Transverse colon (tissue), 4 donors: Measurements from ENCODE around the gene CAMK2D. TPM values are rescaled to one million over a fixed set of nuclear protein-coding genes. Genes with fewer than 3 reads are reported as not detected.

ENCODE experiments used
- DNase-seq: peaks from one replicate; pipeline ENCODE4 v3.0.0-alpha.2; 2019
- H3K27ac ChIP-seq, 4 donors: fragments of 200-600 bp; sonication (generic); 2 replicates each; pipeline ENCODE4 v1.5.1; 2016 to 2018; ENCODE audit warnings: inconsistent platforms in 4 of 4
- H3K27me3 ChIP-seq: fragments of 200-600 bp; sonication (generic); 2 replicates; pipeline ENCODE4 v1.5.1; 2017; ENCODE audit warnings: inconsistent platforms
- H3K36me3 ChIP-seq, 4 donors: fragments of 200-600 bp; sonication (generic); 2 replicates each; pipeline ENCODE4 v1.5.1; 2017 to 2019; ENCODE audit warnings: inconsistent platforms in 4 of 4
- H3K4me1 ChIP-seq, 4 donors: fragments of 200-600 bp; sonication (generic); 2 replicates each; pipeline ENCODE4 v1.5.1; 2017 to 2020; ENCODE audit warnings: inconsistent platforms in 4 of 4
- H3K4me3 ChIP-seq, 4 donors: fragments of 200-600 bp; sonication (generic); 1 replicate in 1 of 4; 2 replicates in 3 of 4; pipeline versions ENCODE4 v1.5.1 to v1.6.1; 2017 to 2019; ENCODE audit warnings: inconsistent platforms in 4 of 4
- H3K9me3 ChIP-seq, 2 donors: fragments of 200-600 bp; sonication (generic); 2 replicates each; pipeline ENCODE4 v1.5.1; 2017 to 2019; ENCODE audit warnings: inconsistent platforms in 2 of 2
- EP300 ChIP-seq: sonication (generic); formaldehyde crosslinking; IDR thresholded peaks from one replicate; pipeline ENCODE4 v1.6.1; 2017; ENCODE audit warnings: antibody characterized with exemption, low read depth
- POLR2A ChIP-seq: fragments of 450-650 bp; IDR thresholded peaks from one replicate; pipeline ENCODE4 v1.6.1; 2016; ENCODE audit warnings: antibody characterized with exemption, mild to moderate bottlenecking, moderate library complexity
- POLR2AphosphoS5 ChIP-seq, 3 donors: sonication (generic); formaldehyde crosslinking; IDR thresholded peaks; one replicate each; pipeline ENCODE4 v1.6.1; 2016; ENCODE audit warnings: antibody characterized with exemption in 3 of 3
- WGBS, 2 donors: methylation state at CpG; one replicate each; pipeline ENCODE4 v1.1.5; 2018; ENCODE audit warnings: low coverage in 1 of 2; 5-methylcytosine and 5-hydroxymethylcytosine counted together
- in situ Hi-C, 4 donors: fragments of 200-750 bp; cut with MboI; loops; one replicate each; pipeline versions ENCODE4 v1.15.0 to v1.15.1; 2017; ENCODE audit warnings: low sequenced_read_pairs in 3 of 4, low pct_ligation_motif_present in 1 of 4, low pct_unique_long_range_greater_than_20kb in 1 of 4
- intact Hi-C: fragments of 100-400 bp; cut with DNase I; formaldehyde crosslinking; loops from one replicate; pipeline ENCODE4 v1.15.1; 2023; ENCODE audit warnings: low total_unique reads
- total RNA-seq, 4 donors: library from RNA; depleted of rRNA; stranded (reverse); fragments of >200 nt; gene quantifications; one replicate each; pipeline ENCODE4 v1.1.0, GENCODE V29; 2016
- TF ChIP-seq, protein P1 (sequence below), 5 experiments: fragments of 200-600 bp in 3 of 5; fragments of 450-650 bp in 2 of 5; sonication (generic) in 3 of 5; IDR thresholded peaks; 1 replicate in 2 of 5; 2 replicates in 3 of 5; pipeline ENCODE4 v1.5.1; 2016 to 2017; ENCODE audit warnings: antibody characterized with exemption in 5 of 5, inconsistent platforms in 3 of 5, mild to moderate bottlenecking in 2 of 5, moderate library complexity in 1 of 5

The CAMK2D gene
- total RNA-seq, 4 donors from 2014 or later, result 54.5 to 107 (median 84.7) TPM

DNA sequence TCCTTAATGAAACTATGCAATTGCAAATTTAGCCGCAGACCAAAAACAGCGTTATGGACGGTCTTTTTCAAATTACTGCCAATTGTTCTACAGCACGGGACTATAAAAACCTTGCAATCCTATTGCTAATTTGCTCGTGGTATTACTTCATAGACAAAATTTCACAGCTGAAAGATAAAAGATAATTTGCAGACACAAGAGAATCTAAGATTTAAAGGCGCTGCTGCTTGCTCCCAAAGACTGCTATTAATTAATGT, 1.4 kb upstream of the CAMK2D start:
- Histone ChIP-seq H3K36me3 (no peaks in the 10 kb centered on the region), H3K4me3 (peak overlapping the region; percentile 23 to 78 (median 70)), H3K9me3 (no peaks in the 10 kb centered on the region), H3K4me1 (peaks cover 9 to 26% (median 14%) of the 10 kb centered on the region in 4 donors), H3K27ac (peak overlapping the region; percentile 97 to 100 (median 98)), H3K27me3 (no peaks in the 10 kb centered on the region)
- no peak for DNase-seq
- TF ChIP-seq, protein P1, sequence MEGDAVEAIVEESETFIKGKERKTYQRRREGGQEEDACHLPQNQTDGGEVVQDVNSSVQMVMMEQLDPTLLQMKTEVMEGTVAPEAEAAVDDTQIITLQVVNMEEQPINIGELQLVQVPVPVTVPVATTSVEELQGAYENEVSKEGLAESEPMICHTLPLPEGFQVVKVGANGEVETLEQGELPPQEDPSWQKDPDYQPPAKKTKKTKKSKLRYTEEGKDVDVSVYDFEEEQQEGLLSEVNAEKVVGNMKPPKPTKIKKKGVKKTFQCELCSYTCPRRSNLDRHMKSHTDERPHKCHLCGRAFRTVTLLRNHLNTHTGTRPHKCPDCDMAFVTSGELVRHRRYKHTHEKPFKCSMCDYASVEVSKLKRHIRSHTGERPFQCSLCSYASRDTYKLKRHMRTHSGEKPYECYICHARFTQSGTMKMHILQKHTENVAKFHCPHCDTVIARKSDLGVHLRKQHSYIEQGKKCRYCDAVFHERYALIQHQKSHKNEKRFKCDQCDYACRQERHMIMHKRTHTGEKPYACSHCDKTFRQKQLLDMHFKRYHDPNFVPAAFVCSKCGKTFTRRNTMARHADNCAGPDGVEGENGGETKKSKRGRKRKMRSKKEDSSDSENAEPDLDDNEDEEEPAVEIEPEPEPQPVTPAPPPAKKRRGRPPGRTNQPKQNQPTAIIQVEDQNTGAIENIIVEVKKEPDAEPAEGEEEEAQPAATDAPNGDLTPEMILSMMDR (IDR thresholded peaks at IDR 0.05), result peak in 2 of 5 experiments; percentile 12 to 27
- TF ChIP-seq POLR2AphosphoS5 (IDR thresholded peaks at IDR 0.05) (no peak), EP300 (no peak)
- intact Hi-C loops (loop anchor here (5.0 to 10.0 kb wide), 2 partner anchors 222 to 366 kb away; no protein-coding TSS in a partner anchor), in situ Hi-C loops (loop anchor here (10.0 to 25.0 kb wide), 4 partner anchors 201 to 376 kb away; no protein-coding TSS in a partner anchor)
- 6 to 11% methylated on average over 6 of the region's 6 CpGs for WGBS, 2 donors

- Histone ChIP-seq H3K9me3 (no peaks in the 10 kb centered on the region), H3K4me1 (peaks cover 9 to 32% (median 14%) of the 10 kb centered on the region in 4 donors), H3K27me3 (no peaks in the 10 kb centered on the region), H3K27ac (peak overlapping the region; percentile 97 to 100 (median 98)), H3K36me3 (no peaks in the 10 kb centered on the region), H3K4me3 (peak overlapping the region; percentile 57 to 78 (median 70))
- peak; percentile 99 to 100 (median 100) for TF ChIP-seq POLR2AphosphoS5 (IDR thresholded peaks at IDR 0.05)
- TF ChIP-seq, protein P1 (IDR thresholded peaks at IDR 0.05), result peak in 1 of 5 experiments; percentile 11
- no peak for TF ChIP-seq EP300
- TF ChIP-seq POLR2A, result peak; percentile 99
- intact Hi-C loops, result loop anchor here (5.0 to 10.0 kb wide), 2 partner anchors 222 to 365 kb away; no protein-coding TSS in a partner anchor
- DNase-seq, result peak; percentile 99
- in situ Hi-C loops, result loop anchor here (10.0 to 25.0 kb wide), 4 partner anchors 200 to 375 kb away; no protein-coding TSS in a partner anchor
- 1 to 3% methylated on average over 6 to 37 of the region's 38 CpGs for whole genome bisulfite sequencing, 2 donors
Measured at GRCh38 chr4:113762186-113763028, 869 bp upstream of the CAMK2D start.

DNA sequence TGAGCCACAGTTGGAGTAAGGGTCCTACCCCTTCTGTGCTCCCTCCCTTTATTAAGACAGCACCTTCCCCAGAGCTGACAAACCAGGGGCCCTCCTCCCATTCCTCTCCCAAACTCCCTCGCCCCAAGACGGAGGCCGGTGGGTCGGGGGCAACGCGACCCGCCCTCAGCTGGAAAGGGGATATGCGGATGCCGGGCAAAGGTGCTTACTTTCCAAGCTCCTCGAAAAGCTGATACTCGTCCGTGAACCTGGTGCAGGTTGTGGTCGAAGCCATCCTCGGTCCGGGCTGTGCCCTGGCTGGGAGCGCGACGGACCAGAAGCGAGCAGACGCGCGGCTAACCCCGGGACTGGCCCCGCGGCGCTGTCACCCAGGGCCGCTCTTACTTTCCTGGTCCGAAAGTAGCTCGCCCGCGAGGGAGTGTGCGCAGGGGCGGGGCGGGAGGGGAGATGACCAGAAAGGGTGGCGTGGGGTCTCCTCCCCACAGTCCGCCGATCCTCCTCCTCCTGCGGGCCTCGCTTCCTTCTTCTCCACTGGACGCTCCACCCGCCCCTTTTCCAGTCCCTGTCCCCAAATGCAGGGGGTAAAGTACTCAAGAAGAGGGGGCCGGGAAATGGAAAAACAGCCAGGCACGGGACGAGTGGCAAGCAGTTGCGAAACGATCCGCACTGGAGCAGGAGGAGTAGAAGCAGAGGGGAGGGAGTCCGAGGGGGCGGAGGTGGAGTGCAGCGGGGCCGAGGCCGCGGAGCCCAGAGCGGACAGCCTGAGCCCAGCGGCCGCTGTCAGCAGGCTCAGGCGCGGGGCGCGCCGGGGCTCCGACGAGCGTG, 531 bp downstream of the CAMK2D start:
- TF ChIP-seq POLR2AphosphoS5 (IDR thresholded peaks at IDR 0.05) (peak; percentile 56 to 77 (median 58)), POLR2A (peak; percentile 47), EP300 (no peak)
- TF ChIP-seq, protein P1 (IDR thresholded peaks at IDR 0.05), result no peak
- 0% methylated on average over 7 to 45 of the region's 64 CpGs for WGBS, 2 donors
- intact Hi-C loops (loop anchor here (1.0 to 10.0 kb wide), 3 partner anchors 214 to 364 kb away; no protein-coding TSS in a partner anchor), in situ Hi-C loops (loop anchor here (10.0 to 25.0 kb wide), 4 partner anchors 199 to 374 kb away; no protein-coding TSS in a partner anchor)
- Histone ChIP-seq H3K4me3 (peak overlapping the region; percentile 57 to 78 (median 70)), H3K36me3 (no peaks in the 10 kb centered on the region), H3K27ac (peak overlapping the region; percentile 97 to 100 (median 98)), H3K27me3 (no peaks in the 10 kb centered on the region), H3K9me3 (no peaks in the 10 kb centered on the region), H3K4me1 (peaks cover 9 to 45% (median 14%) of the 10 kb centered on the region in 4 donors)
- DNase-seq, result peak; percentile 84
